Measurements from ENCODE around the gene PRKCB. TPM values are rescaled to one million over a fixed set of nuclear protein-coding genes. Genes with fewer than 3 reads are reported as not detected.

PRKCB gene
- total RNA-seq, 2 experiments from 2014 or later, result 21.0 to 51.6 TPM

DNA sequence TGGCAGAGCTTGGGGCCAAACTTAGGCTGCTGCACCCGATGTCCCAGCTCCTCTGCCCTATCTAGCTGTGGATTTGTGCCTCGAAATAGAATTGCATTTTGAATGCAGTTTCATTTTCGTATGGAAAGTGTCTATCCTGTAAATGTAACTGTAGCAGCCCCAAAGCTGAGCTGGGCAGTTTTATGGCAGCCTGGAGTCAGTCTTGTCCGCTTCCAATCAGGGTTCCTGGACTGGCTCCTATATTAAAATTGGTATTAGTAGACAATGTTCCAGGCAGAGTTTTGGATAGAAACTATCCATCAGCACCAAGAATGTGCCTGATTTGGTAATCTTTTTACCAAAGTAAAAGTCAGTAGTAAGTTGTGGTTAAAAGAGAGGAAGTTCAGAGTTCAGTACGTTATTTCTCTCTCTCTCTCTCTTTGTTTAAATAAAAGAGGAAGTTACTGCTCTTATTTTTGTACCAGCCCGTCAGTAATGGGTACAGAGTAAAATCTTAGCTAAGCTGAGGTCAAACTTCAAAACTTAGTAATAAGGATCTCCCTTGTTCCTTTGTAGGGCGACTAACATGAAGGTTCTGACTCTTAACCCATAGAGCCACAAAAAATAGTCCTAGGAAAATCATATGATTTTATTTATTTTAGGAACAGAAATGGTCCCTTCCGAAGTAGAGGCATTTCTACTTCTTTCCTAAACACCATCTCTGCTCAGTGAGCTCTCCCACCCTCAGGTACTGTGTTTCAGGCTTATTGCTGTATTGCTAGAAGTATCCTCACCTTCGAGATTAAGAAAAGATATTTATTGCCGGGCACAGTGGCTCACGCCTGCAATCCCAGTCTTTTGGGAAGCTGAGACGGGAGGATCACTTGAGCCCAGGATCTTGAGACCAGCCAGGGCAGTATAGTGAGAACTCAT, 28.0 kb downstream of the PRKCB start:
- TF ChIP-seq, protein P1, sequence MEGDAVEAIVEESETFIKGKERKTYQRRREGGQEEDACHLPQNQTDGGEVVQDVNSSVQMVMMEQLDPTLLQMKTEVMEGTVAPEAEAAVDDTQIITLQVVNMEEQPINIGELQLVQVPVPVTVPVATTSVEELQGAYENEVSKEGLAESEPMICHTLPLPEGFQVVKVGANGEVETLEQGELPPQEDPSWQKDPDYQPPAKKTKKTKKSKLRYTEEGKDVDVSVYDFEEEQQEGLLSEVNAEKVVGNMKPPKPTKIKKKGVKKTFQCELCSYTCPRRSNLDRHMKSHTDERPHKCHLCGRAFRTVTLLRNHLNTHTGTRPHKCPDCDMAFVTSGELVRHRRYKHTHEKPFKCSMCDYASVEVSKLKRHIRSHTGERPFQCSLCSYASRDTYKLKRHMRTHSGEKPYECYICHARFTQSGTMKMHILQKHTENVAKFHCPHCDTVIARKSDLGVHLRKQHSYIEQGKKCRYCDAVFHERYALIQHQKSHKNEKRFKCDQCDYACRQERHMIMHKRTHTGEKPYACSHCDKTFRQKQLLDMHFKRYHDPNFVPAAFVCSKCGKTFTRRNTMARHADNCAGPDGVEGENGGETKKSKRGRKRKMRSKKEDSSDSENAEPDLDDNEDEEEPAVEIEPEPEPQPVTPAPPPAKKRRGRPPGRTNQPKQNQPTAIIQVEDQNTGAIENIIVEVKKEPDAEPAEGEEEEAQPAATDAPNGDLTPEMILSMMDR (conservative IDR thresholded peaks at IDR 0.05; ENCODE audit: low read length), result no peak
- no peak for TF ChIP-seq EZH2phosphoT487 (IDR thresholded peaks at IDR 0.05; ENCODE audit: borderline replicate concordance, low read depth, low read length)
- Histone ChIP-seq H3K79me2 (ENCODE audit: insufficient read depth, low read depth, low read length) (peaks cover 41% of the 10 kb centered on the region; the same call in 1 of the 2 replicates), H3K4me3 (ENCODE audit: low read depth, low read length, poor library complexity, severe bottlenecking) (peak overlapping the region; percentile 65), H3K4me1 (ENCODE audit: insufficient read depth, low read length, poor library complexity, severe bottlenecking) (peaks cover 86% of the 10 kb centered on the region), H3K27ac (ENCODE audit: low read depth, low read length, poor library complexity, severe bottlenecking) (peak overlapping the region; percentile 98), H3K9me3 (ENCODE audit: low read length) (no peaks in the 10 kb centered on the region), H3K36me3 (ENCODE audit: insufficient read depth, low read length) (no peaks in the 10 kb centered on the region), H4K20me1 (ENCODE audit: insufficient read depth, low read length) (no peaks in the 10 kb centered on the region), H3K9me2 (ENCODE audit: insufficient read depth, low read length) (no peaks in the 10 kb centered on the region), H2AFZ (ENCODE audit: low read length) (peak overlapping the region; percentile 57; the same call in 1 of the 2 replicates), H3K4me2 (ENCODE audit: low read length) (peak overlapping the region; percentile 94)
- peak; percentile 86 for DNase-seq (ENCODE audit: low spot score)
- POLR2A ChIA-PET, result interaction anchor here (0.7 to 7.4 kb wide), 6 partner anchors 9 to 82 kb away, joined by 3 to 83 read pairs (median 4); no protein-coding TSS in a partner anchor
- CTCF ChIA-PET (ENCODE audit: unreplicated experiment), result interaction anchor here (0.5 to 0.9 kb wide), 2 partner anchors 15 to 72 kb away, joined by 3 read pairs; no protein-coding TSS in a partner anchor
- BruUV-seq (replicated peaks), result TSS peak; percentile 60
- intact Hi-C loops (cut with micrococcal nuclease; ENCODE audit: unreplicated experiment), result loop anchor here (2.0 to 10.0 kb wide), 3 partner anchors 27 to 349 kb away; partner anchors contain the start of gene GGA2

DNA sequence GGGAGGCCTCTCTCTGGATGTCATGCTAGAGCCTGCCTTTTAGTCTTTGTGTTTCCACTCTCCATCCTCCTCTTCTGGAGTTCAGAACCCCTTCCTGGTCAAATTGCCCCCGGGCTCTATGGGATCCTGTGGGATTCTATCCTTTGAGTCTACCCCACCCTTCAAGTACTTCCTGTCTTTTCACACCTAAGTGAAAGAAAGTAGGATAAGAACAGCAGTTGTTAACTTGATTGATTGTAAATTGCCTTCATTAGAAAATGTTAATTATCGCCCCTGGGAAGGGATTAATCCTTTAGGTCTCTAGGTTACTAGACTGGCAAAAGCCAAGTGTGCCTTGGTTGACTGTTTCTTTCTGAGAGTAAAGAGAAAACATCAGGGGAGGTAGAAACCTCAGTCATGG, 30.1 kb downstream of the PRKCB start:
- no peak for DNase-seq (ENCODE audit: low spot score)
- H3K9me3 ChIP-seq (ENCODE audit: low read length), result no peaks in the 10 kb centered on the region
- TF ChIP-seq, protein P1 (conservative IDR thresholded peaks at IDR 0.05; ENCODE audit: low read length), result no peak
- no peak for TF ChIP-seq EZH2phosphoT487 (IDR thresholded peaks at IDR 0.05; ENCODE audit: borderline replicate concordance, low read depth, low read length)
- no peaks in the 10 kb centered on the region for H4K20me1 ChIP-seq (ENCODE audit: insufficient read depth, low read length)
- peaks cover 65% of the 10 kb centered on the region for H3K4me1 ChIP-seq (ENCODE audit: insufficient read depth, low read length, poor library complexity, severe bottlenecking)
- intact Hi-C loops (cut with micrococcal nuclease; ENCODE audit: unreplicated experiment), result loop anchor here (2.0 to 10.0 kb wide), 2 partner anchors 29 to 351 kb away; partner anchors contain the start of gene GGA2
- no TSS peak for BruUV-seq (replicated peaks)
- H2AFZ ChIP-seq (ENCODE audit: low read length), result no peak overlapping the region
- no peaks in the 10 kb centered on the region for H3K9me2 ChIP-seq (ENCODE audit: insufficient read depth, low read length)
- H3K4me3 ChIP-seq (ENCODE audit: low read depth, low read length, poor library complexity, severe bottlenecking), result no peak overlapping the region
- peak overlapping the region; percentile 25; the same call in 1 of the 2 replicates for H3K4me2 ChIP-seq (ENCODE audit: low read length)
- peak overlapping the region; percentile 32 for H3K27ac ChIP-seq (ENCODE audit: low read depth, low read length, poor library complexity, severe bottlenecking)
- ChIA-PET CTCF (ENCODE audit: unreplicated experiment) (no interaction called here), POLR2A (no interaction called here)
- H3K36me3 ChIP-seq (ENCODE audit: insufficient read depth, low read length), result no peaks in the 10 kb centered on the region
- H3K79me2 ChIP-seq (ENCODE audit: insufficient read depth, low read depth, low read length), result peaks cover 36% of the 10 kb centered on the region; the same call in 1 of the 2 replicates

Data from OCI-LY7 (cell line).